ENCODE results near the gene EFHB.
"Not testable (repeated sequence)": the region's sequence is repeated elsewhere in the genome, so short reads cannot be mapped to it uniquely, and the experiment has no call there.

The EFHB gene

DNA sequence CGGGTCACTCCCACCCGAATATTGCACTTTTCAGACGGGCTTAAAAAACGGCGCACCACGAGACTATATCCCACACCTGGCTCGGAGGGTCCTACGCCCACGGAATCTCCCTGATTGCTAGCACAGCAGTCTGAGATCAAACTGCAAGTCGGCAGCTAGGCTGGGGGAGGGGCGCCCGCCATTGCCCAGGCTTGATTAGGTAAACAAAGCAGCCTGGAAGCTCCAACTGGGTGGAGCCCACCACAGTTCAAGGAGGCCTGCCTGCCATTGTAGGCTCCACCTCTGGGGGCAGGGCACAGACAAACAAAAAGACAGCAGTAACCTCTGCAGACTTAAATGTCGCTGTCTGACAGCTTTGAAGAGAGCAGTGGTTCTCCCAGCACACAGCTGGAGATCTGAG, 78.7 kb downstream of the EFHB start:
- not testable (repeated sequence) for DNase-seq (ENCODE audit: extremely low spot score, insufficient read length, low read depth); FAIRE-seq

- DNase-seq (ENCODE audit: extremely low spot score, insufficient read length, low read depth); FAIRE-seq: not testable (repeated sequence)
Measured at GRCh38 chr3:19846609-19847008, 87.4 kb downstream of the EFHB start.
